SIG-M5 (cell line): ENCODE measurements around the gene SCAPER.

Source experiments
- DNase-seq: peaks from one replicate; lab custom pipeline; 2025; lab: John Stamatoyannopoulos, UW

The SCAPER gene

GRCh38 chr15:76359152-76359551 is 546.0 kb downstream of the SCAPER start:
- DNase-seq, result no peak

GRCh38 chr15:76358453-76358852 is 546.7 kb downstream of the SCAPER start:
- DNase-seq, result no peak

GRCh38 chr15:76354823-76355440 is 550.2 kb downstream of the SCAPER start:
- no peak for DNase-seq

GRCh38 chr15:76353903-76354302 is 551.2 kb downstream of the SCAPER start:
- no peak for DNase-seq

- no peak for DNase-seq
These were observed 552.0 kb downstream of the SCAPER start for GRCh38 chr15:76353023-76353577.

GRCh38 chr15:76349301-76350070 is 555.7 kb downstream of the SCAPER start:
- no peak for DNase-seq

GRCh38 chr15:76347482-76348055 is 557.6 kb downstream of the SCAPER start:
- DNase-seq, result no peak

- no peak for DNase-seq
These were observed 558.3 kb downstream of the SCAPER start for GRCh38 chr15:76346669-76347481.

- DNase-seq, result no peak
These were observed 559.1 kb downstream of the SCAPER start for GRCh38 chr15:76345880-76346668.

GRCh38 chr15:76345583-76345879 is 559.6 kb downstream of the SCAPER start:
- no peak for DNase-seq

GRCh38 chr15:76344893-76345582 is 560.1 kb downstream of the SCAPER start:
- no peak for DNase-seq

- no peak for DNase-seq
These were observed 561.7 kb downstream of the SCAPER start for GRCh38 chr15:76343313-76343996.

- no peak for DNase-seq
These were observed 562.5 kb downstream of the SCAPER start for GRCh38 chr15:76342382-76343201.

- DNase-seq, result no peak
These were observed 563.1 kb downstream of the SCAPER start for GRCh38 chr15:76342058-76342381.

GRCh38 chr15:76341366-76342057 is 563.6 kb downstream of the SCAPER start:
- DNase-seq, result no peak

- no peak for DNase-seq
These were observed 564.3 kb downstream of the SCAPER start for GRCh38 chr15:76340803-76341365.

- DNase-seq, result no peak
These were observed 564.8 kb downstream of the SCAPER start for GRCh38 chr15:76340198-76340802.
